Activated CD8-positive, alpha-beta memory T cell treated with anti-CD3 and anti-CD28 coated beads, Interleukin-2, amount 10 ng/mL, durations not matched to agents 7 days and 5 days (primary cell): ENCODE data around the gene DPYSL3. TPM values are rescaled to one million over a fixed set of nuclear protein-coding genes. Genes with fewer than 3 reads are reported as not detected.

ENCODE experiments used
- ATAC-seq: fragments of 150-1000 bp; cut with Tn5 transposase; one replicate; pipeline ENCODE4 v1.10.0; 2021; ENCODE audit warnings: moderate library complexity
- CTCF ChIA-PET: fragments of 350-600 bp; sonication (Branson Sonifier 250); formaldehyde crosslinking; loops from one replicate; lab custom pipeline; 2021; ENCODE audit warnings: antibody characterized with exemption; lab: Charles Lee
- DNase-seq: peaks from one replicate; pipeline ENCODE4 v3.0.0-alpha.2; 2020
- H3K27ac Mint-ChIP-seq: one replicate; pipeline ENCODE4 v1.8.0; 2021; ENCODE audit warnings: mild to moderate bottlenecking, mixed read lengths
- H3K27me3 Mint-ChIP-seq: one replicate; pipeline ENCODE4 v1.8.0; 2021; ENCODE audit warnings: mixed read lengths
- H3K36me3 Mint-ChIP-seq: one replicate; pipeline ENCODE4 v1.8.0; 2021; ENCODE audit warnings: mild to moderate bottlenecking, mixed read lengths
- H3K4me1 Mint-ChIP-seq: one replicate; pipeline ENCODE4 v1.8.0; 2021; ENCODE audit warnings: mixed read lengths
- H3K4me3 Mint-ChIP-seq: one replicate; pipeline ENCODE4 v1.8.0; 2021; ENCODE audit warnings: mild to moderate bottlenecking, moderate library complexity, mixed read lengths
- H3K9me3 Mint-ChIP-seq: one replicate; pipeline ENCODE4 v1.8.0; 2022; ENCODE audit warnings: low read depth, mixed read lengths
- total RNA-seq, 2 experiments: library from RNA; stranded (reverse); gene quantifications; one replicate each; pipeline ENCODE4 v1.2.3, GENCODE V29; 2021

Gene DPYSL3
- total RNA-seq, 2 experiments from 2014 or later, result 0.30 TPM; not detected in 1

DNA sequence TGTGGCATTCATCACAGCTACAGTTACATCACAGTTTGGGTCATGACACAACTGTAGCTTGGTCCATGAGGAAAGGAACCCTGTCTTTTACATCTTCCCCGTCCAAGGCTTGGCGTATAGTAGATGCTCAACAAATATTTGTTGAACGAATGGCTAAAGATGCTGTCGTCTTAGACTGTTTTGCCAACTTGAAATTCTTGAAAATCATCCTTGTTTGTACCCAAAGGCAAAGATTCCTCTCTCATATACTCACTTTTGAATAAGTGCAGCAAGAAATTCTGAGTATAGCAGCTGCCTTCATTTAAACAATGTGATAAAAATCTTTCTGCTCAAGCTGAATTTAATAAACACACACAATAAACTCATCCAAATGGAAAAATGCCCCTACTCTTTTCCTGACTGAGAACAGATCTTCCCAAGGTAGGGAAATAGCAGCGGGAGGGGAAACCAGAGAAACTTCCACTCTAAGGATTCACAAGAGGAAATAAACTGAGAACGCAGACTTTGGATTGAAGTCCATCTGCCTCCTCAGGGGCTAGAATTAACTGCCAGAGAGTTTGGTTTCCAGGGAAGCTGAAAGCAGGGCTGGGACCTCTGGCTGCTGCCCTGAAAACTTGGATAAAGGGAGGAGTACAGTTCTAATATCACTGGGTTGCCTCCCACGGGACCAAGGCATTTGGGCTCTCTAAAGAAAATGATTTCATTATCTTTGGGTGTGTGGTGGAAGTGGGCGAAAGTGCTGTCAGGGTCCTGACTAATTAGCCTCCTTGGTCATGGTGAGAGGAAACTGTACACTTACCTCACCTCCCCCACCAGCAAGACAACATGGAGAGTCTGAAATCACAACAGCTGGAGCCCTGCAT lies 99.1 kb downstream of the DPYSL3 start:
- Mint-ChIP-seq H3K27me3 (no peaks in the 10 kb centered on the region), H3K4me3 (no peak overlapping the region), H3K9me3 (no peaks in the 10 kb centered on the region), H3K36me3 (no peaks in the 10 kb centered on the region), H3K27ac (no peak overlapping the region), H3K4me1 (no peaks in the 10 kb centered on the region)
- CTCF ChIA-PET, result no interaction called here
- ATAC-seq (no peak), DNase-seq (no peak)

- Mint-ChIP-seq H3K27ac (no peak overlapping the region), H3K27me3 (no peaks in the 10 kb centered on the region), H3K4me1 (no peaks in the 10 kb centered on the region), H3K36me3 (no peaks in the 10 kb centered on the region), H3K9me3 (no peaks in the 10 kb centered on the region), H3K4me3 (no peak overlapping the region)
- DNase-seq, result no peak
- ATAC-seq, result no peak
- CTCF ChIA-PET, result no interaction called here
Measured at GRCh38 chr5:147408980-147409379, 100.9 kb downstream of the DPYSL3 start.

DNA sequence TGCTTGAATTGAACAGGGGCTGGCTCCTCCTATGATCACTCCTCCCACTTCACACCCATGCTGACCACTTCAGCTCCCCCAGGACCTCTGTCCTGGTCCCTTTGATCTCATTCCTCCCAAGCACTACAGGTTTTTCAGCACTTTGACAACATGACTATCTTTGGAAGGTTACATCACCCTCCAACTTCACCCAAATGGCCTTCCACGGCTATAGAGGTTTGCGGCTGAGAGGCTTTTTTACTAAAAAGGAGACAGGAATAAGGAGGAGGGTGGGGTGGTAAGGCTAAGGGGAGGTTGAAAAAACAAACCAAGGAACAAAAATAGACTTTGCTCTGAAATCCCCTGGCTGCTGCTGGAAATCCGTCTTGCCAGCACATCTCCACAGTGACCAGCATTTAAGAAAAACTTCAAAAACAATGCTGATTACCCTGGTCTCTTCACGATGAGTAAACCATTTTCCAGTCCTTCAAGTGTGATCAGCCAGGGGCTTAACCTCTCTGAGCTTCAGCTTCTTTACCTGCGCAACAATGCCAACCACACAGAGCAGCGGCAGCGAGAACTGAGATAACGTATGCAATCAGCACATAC lies 102.7 kb downstream of the DPYSL3 start:
- Mint-ChIP-seq H3K27me3 (no peaks in the 10 kb centered on the region), H3K9me3 (no peaks in the 10 kb centered on the region), H3K4me3 (no peak overlapping the region), H3K27ac (no peak overlapping the region), H3K36me3 (no peaks in the 10 kb centered on the region), H3K4me1 (no peaks in the 10 kb centered on the region)
- CTCF ChIA-PET, result no interaction called here
- ATAC-seq, result no peak
- no peak for DNase-seq

DNA sequence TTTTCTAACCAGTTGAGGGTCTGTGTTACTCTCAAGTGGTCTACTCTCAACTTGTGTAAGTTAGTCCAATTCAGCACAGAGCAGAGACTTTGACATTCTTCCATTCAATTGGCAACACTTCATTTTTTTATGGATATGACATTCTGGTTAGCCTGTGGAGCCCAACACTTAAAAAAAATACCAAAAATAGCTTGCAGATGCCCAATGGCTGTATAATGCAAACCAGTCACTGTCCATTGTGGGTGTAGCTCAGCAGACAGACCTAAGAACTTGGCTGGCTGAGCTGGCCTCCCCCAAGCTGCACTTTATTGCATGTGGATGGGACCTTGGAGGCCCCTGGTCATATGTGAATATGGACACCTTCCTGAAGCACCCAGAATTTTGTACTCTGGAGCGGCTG lies 103.2 kb downstream of the DPYSL3 start:
- Mint-ChIP-seq H3K9me3 (no peaks in the 10 kb centered on the region), H3K27ac (no peak overlapping the region), H3K4me1 (no peaks in the 10 kb centered on the region), H3K27me3 (no peaks in the 10 kb centered on the region), H3K36me3 (no peaks in the 10 kb centered on the region), H3K4me3 (no peak overlapping the region)
- ATAC-seq, result no peak
- no peak for DNase-seq
- CTCF ChIA-PET, result no interaction called here

GRCh38 chr5:147404706-147405105 lies 105.2 kb downstream of the DPYSL3 start:
- CTCF ChIA-PET, result no interaction called here
- Mint-ChIP-seq H3K4me1 (no peaks in the 10 kb centered on the region), H3K36me3 (no peaks in the 10 kb centered on the region), H3K4me3 (no peak overlapping the region), H3K27me3 (no peaks in the 10 kb centered on the region), H3K27ac (no peak overlapping the region), H3K9me3 (no peaks in the 10 kb centered on the region)
- no peak for ATAC-seq
- no peak for DNase-seq

GRCh38 chr5:147403651-147404640 lies 105.9 kb downstream of the DPYSL3 start:
- Mint-ChIP-seq H3K4me3 (no peak overlapping the region), H3K36me3 (no peaks in the 10 kb centered on the region), H3K27ac (no peak overlapping the region), H3K27me3 (no peaks in the 10 kb centered on the region), H3K4me1 (no peaks in the 10 kb centered on the region), H3K9me3 (no peaks in the 10 kb centered on the region)
- no peak for DNase-seq
- CTCF ChIA-PET, result no interaction called here
- no peak for ATAC-seq

GRCh38 chr5:147400881-147401280 lies 109.0 kb downstream of the DPYSL3 start:
- Mint-ChIP-seq H3K27ac (no peak overlapping the region), H3K4me3 (no peak overlapping the region), H3K9me3 (no peaks in the 10 kb centered on the region), H3K36me3 (no peaks in the 10 kb centered on the region), H3K4me1 (no peaks in the 10 kb centered on the region), H3K27me3 (no peaks in the 10 kb centered on the region)
- DNase-seq (no peak), ATAC-seq (no peak)
- CTCF ChIA-PET, result no interaction called here

- CTCF ChIA-PET, result no interaction called here
- Mint-ChIP-seq H3K27me3 (no peaks in the 10 kb centered on the region), H3K27ac (no peak overlapping the region), H3K4me1 (no peaks in the 10 kb centered on the region), H3K9me3 (no peaks in the 10 kb centered on the region), H3K36me3 (no peaks in the 10 kb centered on the region), H3K4me3 (no peak overlapping the region)
- ATAC-seq (no peak), DNase-seq (no peak)
Measured at GRCh38 chr5:147400126-147400809, 109.6 kb downstream of the DPYSL3 start.

GRCh38 chr5:147398860-147399259 lies 111.0 kb downstream of the DPYSL3 start:
- H3K4me3 Mint-ChIP-seq, result no peak overlapping the region
- H3K27me3 Mint-ChIP-seq, result no peaks in the 10 kb centered on the region
- no peaks in the 10 kb centered on the region for H3K9me3 Mint-ChIP-seq
- no peaks in the 10 kb centered on the region for H3K4me1 Mint-ChIP-seq
- ATAC-seq (no peak), DNase-seq (no peak)
- H3K36me3 Mint-ChIP-seq, result no peaks in the 10 kb centered on the region
- CTCF ChIA-PET, result no interaction called here
- no peak overlapping the region for H3K27ac Mint-ChIP-seq

GRCh38 chr5:147397616-147398015 lies 112.3 kb downstream of the DPYSL3 start:
- no peaks in the 10 kb centered on the region for H3K36me3 Mint-ChIP-seq
- H3K9me3 Mint-ChIP-seq, result no peaks in the 10 kb centered on the region
- no peaks in the 10 kb centered on the region for H3K27me3 Mint-ChIP-seq
- DNase-seq (no peak), ATAC-seq (no peak)
- CTCF ChIA-PET, result no interaction called here
- no peak overlapping the region for H3K4me3 Mint-ChIP-seq
- no peak overlapping the region for H3K27ac Mint-ChIP-seq
- H3K4me1 Mint-ChIP-seq, result no peaks in the 10 kb centered on the region

DNA sequence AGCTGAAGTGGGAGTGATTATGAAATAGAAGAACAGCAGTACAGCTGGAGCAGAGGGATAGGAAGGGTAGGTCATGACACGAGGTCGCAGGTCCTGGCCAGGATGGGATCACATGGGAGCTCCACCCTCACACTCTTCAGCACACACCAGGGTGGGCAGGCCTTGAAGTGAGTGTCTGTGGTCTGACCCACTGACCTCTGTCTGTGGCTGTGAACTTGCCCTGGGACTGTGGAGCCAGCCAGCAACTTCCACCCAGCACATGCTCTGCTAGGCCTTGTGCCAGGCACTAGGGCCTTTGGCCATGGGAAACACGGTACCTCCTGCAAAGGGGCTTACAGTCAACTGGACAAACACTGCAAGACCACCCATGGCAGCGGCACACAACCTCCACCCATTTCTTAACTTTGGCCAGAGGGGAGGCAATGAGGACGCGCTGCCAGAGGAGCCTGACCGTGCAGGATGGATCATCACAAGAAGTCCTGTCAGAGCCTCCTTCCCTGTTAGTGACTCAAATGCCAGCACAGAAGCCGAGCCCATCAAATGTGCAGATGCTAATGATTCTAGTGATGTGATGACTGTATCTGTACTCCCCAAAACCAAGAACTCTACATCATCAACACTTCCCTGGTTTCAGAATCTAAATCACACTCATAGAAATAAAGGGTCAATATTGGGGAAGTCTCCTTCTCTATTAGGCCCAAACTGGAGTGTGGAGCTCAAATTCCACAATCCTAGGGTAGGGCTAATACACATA lies 113.6 kb downstream of the DPYSL3 start:
- H3K4me1 Mint-ChIP-seq, result no peaks in the 10 kb centered on the region
- H3K9me3 Mint-ChIP-seq, result no peaks in the 10 kb centered on the region
- DNase-seq (no peak), ATAC-seq (no peak)
- H3K4me3 Mint-ChIP-seq, result no peak overlapping the region
- CTCF ChIA-PET, result no interaction called here
- no peaks in the 10 kb centered on the region for H3K27me3 Mint-ChIP-seq
- no peaks in the 10 kb centered on the region for H3K36me3 Mint-ChIP-seq
- no peak overlapping the region for H3K27ac Mint-ChIP-seq

GRCh38 chr5:147393874-147394672 lies 115.8 kb downstream of the DPYSL3 start:
- Mint-ChIP-seq H3K27ac (no peak overlapping the region), H3K36me3 (no peaks in the 10 kb centered on the region), H3K27me3 (peaks cover 3% of the 10 kb centered on the region), H3K4me3 (no peak overlapping the region), H3K9me3 (no peaks in the 10 kb centered on the region), H3K4me1 (no peaks in the 10 kb centered on the region)
- CTCF ChIA-PET, result no interaction called here
- DNase-seq (no peak), ATAC-seq (no peak)
